HG03469 (cell line): ENCODE measurements around the gene TRIM66.

ENCODE experiments used
- ATAC-seq: cut with Tn5 transposase; IDR thresholded peaks from one replicate; pipeline ENCODE4 v1.9.1; 2021; ENCODE audit warnings: mild to moderate bottlenecking, moderate library complexity, moderate number of reproducible peaks; ENCODE audit not compliant: unreplicated experiment

The TRIM66 gene

GRCh38 chr11:8577791-8578581 lies 104.5 kb downstream of the TRIM66 start:
- ATAC-seq, result no peak

DNA sequence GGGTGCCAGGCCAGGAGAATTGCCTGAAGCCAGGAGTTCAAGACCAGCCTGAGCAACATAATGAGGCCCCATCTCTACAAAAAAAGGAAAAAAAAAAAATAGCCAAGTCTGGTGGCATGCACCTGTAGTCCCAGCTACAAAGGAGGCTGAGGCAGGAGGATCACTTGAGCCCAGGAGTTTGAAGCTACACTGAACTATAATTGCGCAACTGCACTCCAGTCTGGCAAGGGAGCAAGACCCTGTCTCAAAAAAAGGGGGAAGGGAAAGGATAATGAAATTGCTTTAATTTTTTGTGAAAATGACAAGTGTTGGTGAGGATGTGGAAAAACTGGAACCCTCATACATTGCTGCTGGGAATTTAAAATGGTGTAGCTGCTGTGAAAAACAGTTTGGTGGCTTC lies 107.7 kb downstream of the TRIM66 start:
- ATAC-seq, result no peak

DNA sequence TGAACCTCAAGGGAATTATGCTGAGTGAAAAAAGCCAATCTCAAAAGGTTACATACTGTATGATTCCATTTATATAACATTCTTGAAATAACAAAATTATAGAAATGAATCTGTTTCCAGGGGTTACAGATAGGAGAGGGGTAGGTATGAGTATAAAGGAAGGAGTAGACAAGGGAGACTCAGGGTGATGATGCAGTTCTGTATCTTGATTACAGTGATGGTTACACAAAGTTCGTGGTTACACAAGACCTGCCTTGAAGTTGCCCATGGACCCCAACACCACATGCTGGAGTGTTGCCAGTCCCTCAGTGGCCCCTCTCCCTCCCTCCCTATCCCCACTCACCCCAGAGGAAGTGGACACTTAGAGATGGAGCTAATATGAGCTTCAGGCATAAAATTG lies 108.7 kb downstream of the TRIM66 start:
- ATAC-seq, result no peak

- no peak for ATAC-seq
These were observed 114.8 kb downstream of the TRIM66 start for GRCh38 chr11:8567602-8568198.

GRCh38 chr11:8566613-8567210 lies 115.8 kb downstream of the TRIM66 start:
- ATAC-seq, result no peak

DNA sequence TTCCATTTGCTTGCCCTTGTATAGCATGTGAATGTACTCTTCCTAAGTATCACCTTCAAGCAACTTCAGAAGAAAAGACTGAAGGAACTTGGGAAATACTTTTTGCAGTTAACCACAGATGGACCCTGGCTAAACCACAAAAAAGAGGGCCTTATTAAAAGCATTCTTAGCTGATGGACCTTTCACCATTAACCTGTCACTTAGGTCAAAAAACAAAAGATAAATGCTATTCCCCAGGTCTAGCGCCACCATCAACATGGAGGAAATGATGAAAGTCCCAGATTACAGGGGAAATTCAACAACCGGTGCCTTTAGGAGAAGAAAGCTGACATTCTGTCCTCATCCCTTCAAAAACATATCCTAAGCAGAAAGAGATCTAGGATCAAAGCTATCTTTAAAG lies 117.9 kb downstream of the TRIM66 start:
- ATAC-seq, result no peak
